HuH-7 (cell line): Measurements from ENCODE around the gene BLVRA.

Source experiments
- DNase-seq: peaks from one replicate; pipeline ENCODE4 v3.0.0; 2011; ENCODE audit warnings: low spot score

The BLVRA gene

GRCh38 chr7:43749383-43749940, 9.0 kb upstream of the BLVRA start:
- no peak for DNase-seq

- DNase-seq: no peak
Observed at GRCh38 chr7:43750016-43750887, 8.2 kb upstream of the BLVRA start.

GRCh38 chr7:43752411-43752810, 6.1 kb upstream of the BLVRA start:
- no peak for DNase-seq

- DNase-seq: no peak
Observed at GRCh38 chr7:43753271-43753810, 5.1 kb upstream of the BLVRA start.

- no peak for DNase-seq
Observed at GRCh38 chr7:43753843-43754242, 4.6 kb upstream of the BLVRA start.

GRCh38 chr7:43754596-43754995, 3.9 kb upstream of the BLVRA start:
- DNase-seq: no peak

GRCh38 chr7:43756368-43757072, 2.0 kb upstream of the BLVRA start:
- no peak for DNase-seq

GRCh38 chr7:43757073-43757720, 1.3 kb upstream of the BLVRA start:
- DNase-seq: no peak

- peak; percentile 54 for DNase-seq
Observed at GRCh38 chr7:43758822-43759683, 573 bp downstream of the BLVRA start.

- DNase-seq: no peak
Observed at GRCh38 chr7:43760861-43761260, 2.4 kb downstream of the BLVRA start.

- no peak for DNase-seq
Observed at GRCh38 chr7:43761382-43761781, 2.9 kb downstream of the BLVRA start.

- no peak for DNase-seq
Observed at GRCh38 chr7:43761938-43762692, 3.6 kb downstream of the BLVRA start.

GRCh38 chr7:43763183-43763582, 4.7 kb downstream of the BLVRA start:
- no peak for DNase-seq

- no peak for DNase-seq
Observed at GRCh38 chr7:43764039-43764761, 5.7 kb downstream of the BLVRA start.

- no peak for DNase-seq
Observed at GRCh38 chr7:43764807-43765491, 6.5 kb downstream of the BLVRA start.

- no peak for DNase-seq
Observed at GRCh38 chr7:43766564-43766963, 8.1 kb downstream of the BLVRA start.

- DNase-seq: no peak
Observed at GRCh38 chr7:43767311-43767710, 8.8 kb downstream of the BLVRA start.

- DNase-seq: no peak
Observed at GRCh38 chr7:43768201-43768886, 9.9 kb downstream of the BLVRA start.

- no peak for DNase-seq
Observed at GRCh38 chr7:43768887-43769272, 10.4 kb downstream of the BLVRA start.
